PC-9 (cell line): ENCODE measurements around the gene ZMYND19. TPM values are rescaled to one million over a fixed set of nuclear protein-coding genes. Genes with fewer than 3 reads are reported as not detected.
"Not testable (repeated sequence)": the region's sequence is repeated elsewhere in the genome, so short reads cannot be mapped to it uniquely, and the experiment has no call there.

Source experiments
- BruUV-seq: library from RNA; stranded (reverse); fragments of 400-500 nt; replicated peaks from 2 replicates; lab custom pipeline; 2021; lab: Mats Ljungman, UMichigan
- CTCF ChIA-PET: fragments of 300-600 bp; sonication (Branson Sonifier 250); formaldehyde crosslinking; loops from one replicate; lab custom pipeline; 2022; ENCODE audit warnings: antibody characterized with exemption; lab: Charles Lee
- POLR2A ChIA-PET: fragments of 300-600 bp; sonication (Branson Sonifier 250); formaldehyde crosslinking; loops from one replicate; lab custom pipeline; 2022; ENCODE audit warnings: antibody characterized with exemption; ENCODE audit not compliant: unreplicated experiment; lab: Charles Lee
- DNase-seq, 2 experiments: peaks; one replicate each; pipeline versions ENCODE4 v3.0.0 to v3.0.0-alpha.2; 2015 to 2022; ENCODE audit warnings: mixed read lengths in 1 of 2
- H2AFZ ChIP-seq: fragments of 200-600 bp; sonication (generic); 2 replicates; pipeline ENCODE4 v1.8.1; 2017; ENCODE audit warnings: antibody characterized with exemption
- H3F3A ChIP-seq: fragments of 200-600 bp; sonication (generic); 2 replicates; pipeline ENCODE4 v1.8.1; 2017; ENCODE audit warnings: antibody characterized with exemption, mild to moderate bottlenecking, low read depth; ENCODE audit not compliant: insufficient read depth
- H3K27ac ChIP-seq: fragments of 200-600 bp; sonication (generic); 2 replicates; pipeline ENCODE4 v1.6.1; 2016; ENCODE audit warnings: mixed run types
- H3K27me3 ChIP-seq: fragments of 200-600 bp; sonication (generic); 2 replicates; pipeline ENCODE4 v1.6.1; 2016; ENCODE audit warnings: low read depth, mixed run types; ENCODE audit not compliant: insufficient read depth
- H3K36me3 ChIP-seq: fragments of 200-600 bp; sonication (generic); 2 replicates; pipeline ENCODE4 v1.6.1; 2016; ENCODE audit warnings: low read depth, mixed run types
- H3K4me1 ChIP-seq: fragments of 200-600 bp; sonication (generic); replicated peaks from 2 replicates; pipeline ENCODE4 v1.6.1; 2016; ENCODE audit warnings: mixed run types; ENCODE audit not compliant: insufficient read depth
- H3K4me2 ChIP-seq: fragments of 200-600 bp; sonication (generic); 2 replicates; pipeline ENCODE4 v1.6.1; 2017; ENCODE audit warnings: mixed run types
- H3K4me3 ChIP-seq: fragments of 200-600 bp; sonication (generic); 2 replicates; pipeline ENCODE4 v1.6.1; 2016; ENCODE audit warnings: mixed run types
- H3K79me2 ChIP-seq: fragments of 200-600 bp; sonication (generic); 2 replicates; pipeline ENCODE4 v1.6.1; 2017; ENCODE audit warnings: low read depth, mixed run types
- H3K9me2 ChIP-seq: fragments of 200-600 bp; sonication (generic); 2 replicates; pipeline ENCODE4 v1.8.1; 2017; ENCODE audit warnings: mild to moderate bottlenecking; ENCODE audit not compliant: insufficient read depth
- H3K9me3 ChIP-seq: fragments of 200-600 bp; sonication (generic); 2 replicates; pipeline ENCODE4 v1.8.1; 2016; ENCODE audit warnings: low read depth; ENCODE audit not compliant: insufficient read depth
- H4K20me1 ChIP-seq: fragments of 200-600 bp; sonication (generic); 2 replicates; pipeline ENCODE4 v1.8.1; 2017; ENCODE audit not compliant: insufficient read depth
- EZH2 ChIP-seq: fragments of 200-600 bp; sonication (generic); IDR thresholded peaks from 2 replicates; pipeline ENCODE4 v1.8.0; 2017; ENCODE audit warnings: antibody characterized with exemption, low read depth
- intact Hi-C: fragments of 100-400 bp; cut with micrococcal nuclease; formaldehyde crosslinking; loops from one replicate; pipeline ENCODE4 v1.10.0; 2022; ENCODE audit not compliant: unreplicated experiment
- total RNA-seq: library from RNA; stranded (reverse); gene quantifications from 2 replicates; pipeline ENCODE4 v1.2.3, GENCODE V29; 2021
- TF ChIP-seq, protein P1 (sequence below): fragments of 200-600 bp; sonication (generic); conservative IDR thresholded peaks from 2 replicates; pipeline ENCODE4 v1.6.1; 2017; ENCODE audit warnings: mixed run types, antibody characterized with exemption, mild to moderate bottlenecking, moderate library complexity

The ZMYND19 gene
- total RNA-seq, 1 experiment from 2014 or later = 47.7 TPM

DNA sequence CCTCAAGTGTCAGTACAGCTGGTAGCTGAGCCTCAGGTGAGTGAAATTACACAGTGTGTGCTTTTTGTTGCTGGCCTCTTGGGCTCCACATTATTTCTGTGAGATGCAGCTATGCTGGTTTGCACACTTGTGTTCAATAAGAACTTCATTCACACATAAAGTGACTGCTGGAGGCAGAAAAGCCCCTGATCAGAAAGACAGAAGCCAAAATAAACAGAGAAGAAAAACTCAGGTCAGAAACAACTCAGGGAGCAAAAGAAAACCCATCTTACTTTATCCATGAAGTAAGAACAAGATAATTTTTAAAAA lies 55.2 kb downstream of the ZMYND19 start:
- no peak for TF ChIP-seq EZH2
- TF ChIP-seq, protein P1, sequence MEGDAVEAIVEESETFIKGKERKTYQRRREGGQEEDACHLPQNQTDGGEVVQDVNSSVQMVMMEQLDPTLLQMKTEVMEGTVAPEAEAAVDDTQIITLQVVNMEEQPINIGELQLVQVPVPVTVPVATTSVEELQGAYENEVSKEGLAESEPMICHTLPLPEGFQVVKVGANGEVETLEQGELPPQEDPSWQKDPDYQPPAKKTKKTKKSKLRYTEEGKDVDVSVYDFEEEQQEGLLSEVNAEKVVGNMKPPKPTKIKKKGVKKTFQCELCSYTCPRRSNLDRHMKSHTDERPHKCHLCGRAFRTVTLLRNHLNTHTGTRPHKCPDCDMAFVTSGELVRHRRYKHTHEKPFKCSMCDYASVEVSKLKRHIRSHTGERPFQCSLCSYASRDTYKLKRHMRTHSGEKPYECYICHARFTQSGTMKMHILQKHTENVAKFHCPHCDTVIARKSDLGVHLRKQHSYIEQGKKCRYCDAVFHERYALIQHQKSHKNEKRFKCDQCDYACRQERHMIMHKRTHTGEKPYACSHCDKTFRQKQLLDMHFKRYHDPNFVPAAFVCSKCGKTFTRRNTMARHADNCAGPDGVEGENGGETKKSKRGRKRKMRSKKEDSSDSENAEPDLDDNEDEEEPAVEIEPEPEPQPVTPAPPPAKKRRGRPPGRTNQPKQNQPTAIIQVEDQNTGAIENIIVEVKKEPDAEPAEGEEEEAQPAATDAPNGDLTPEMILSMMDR = no peak

DNA sequence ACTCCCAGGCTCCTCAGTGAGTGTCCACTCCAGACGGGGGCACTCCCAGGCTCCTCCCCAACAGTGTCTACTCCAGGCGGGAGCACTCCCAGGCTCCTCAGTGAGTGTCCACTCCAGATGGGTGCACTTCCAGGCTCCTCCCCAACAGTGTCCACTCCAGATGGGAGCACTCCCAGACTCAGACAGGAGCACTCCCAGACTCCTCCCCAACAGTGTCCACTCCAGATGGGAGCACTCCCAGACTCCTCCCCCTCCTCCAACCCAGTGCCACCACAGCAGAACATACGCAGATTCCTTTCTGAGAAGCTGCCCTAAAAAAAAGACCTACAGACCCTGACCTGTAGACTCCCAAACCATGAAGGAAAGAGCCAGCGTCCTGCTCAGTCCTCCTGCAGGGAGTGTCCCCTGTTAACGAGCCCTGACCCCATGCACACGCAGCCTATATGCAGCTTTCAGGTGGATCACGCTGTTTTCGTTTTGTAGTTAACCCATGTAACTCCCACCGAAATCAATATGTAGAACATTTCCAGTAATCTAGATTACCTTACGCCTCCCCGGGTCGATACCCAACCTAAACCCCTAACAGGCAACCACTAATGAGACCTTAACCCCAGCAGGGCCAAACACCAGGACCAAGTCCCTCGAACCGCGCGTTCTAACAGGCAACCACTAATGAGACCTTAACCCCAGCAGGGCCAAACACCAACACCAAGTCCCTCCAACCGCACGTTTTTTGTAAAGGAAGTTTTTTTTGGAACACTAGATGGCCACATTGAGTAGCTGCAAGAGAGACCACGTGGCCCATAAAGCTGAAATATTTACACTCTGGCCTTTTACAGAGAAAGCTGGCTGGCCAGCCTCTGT lies 55.8 kb downstream of the ZMYND19 start:
- CTCF ChIA-PET = interaction anchor here (0.6 to 1.0 kb wide), 7 partner anchors 21 to 467 kb away, joined by 3 to 5 read pairs (median 4); partner anchors contain the start of gene MAN1B1
- POLR2A ChIA-PET = interaction anchor here (0.5 to 0.8 kb wide), 4 partner anchors 61 to 1425 kb away, joined by 3 to 5 read pairs (median 4); partner anchors contain the start of gene ENTPD8
- no peaks in the 10 kb centered on the region for H3K36me3 ChIP-seq
- H4K20me1 ChIP-seq = no peaks in the 10 kb centered on the region
- peaks cover 4% of the 10 kb centered on the region; the same call in 1 of the 2 replicates for H3F3A ChIP-seq
- H3K4me2 ChIP-seq = 0 out of 2 replicates have a peak overlapping the region, but pooled peaks have one; percentile 26
- H3K79me2 ChIP-seq = no peaks in the 10 kb centered on the region
- no peaks in the 10 kb centered on the region for H3K9me2 ChIP-seq
- TF ChIP-seq, protein P1 = peak; percentile 65; the same call in 1 of the 2 replicates
- no peak for TF ChIP-seq EZH2
- no TSS peak for BruUV-seq
- DNase-seq = peak; percentile 44 to 51
- intact Hi-C loops = no loop called here
- peaks cover 4% of the 10 kb centered on the region for H3K4me1 ChIP-seq
- H3K9me3 ChIP-seq = no peaks in the 10 kb centered on the region
- H3K4me3 ChIP-seq = no peak overlapping the region
- peak overlapping the region; percentile 72; the same call in 1 of the 2 replicates for H2AFZ ChIP-seq
- no peaks in the 10 kb centered on the region for H3K27me3 ChIP-seq
- no peak overlapping the region for H3K27ac ChIP-seq

More for the DNA sequence above, 55.2 kb downstream of the ZMYND19 start:
- POLR2A ChIA-PET = interaction anchor here (0.5 to 0.8 kb wide), 4 partner anchors 62 to 1426 kb away, joined by 3 to 5 read pairs (median 4); partner anchors contain the start of gene ENTPD8
- CTCF ChIA-PET = interaction anchor here (0.6 to 1.0 kb wide), 8 partner anchors 21 to 748 kb away, joined by 3 to 5 read pairs (median 4); partner anchors contain the start of gene MAN1B1
- no peaks in the 10 kb centered on the region for H3K79me2 ChIP-seq
- H3K4me2 ChIP-seq = no peak overlapping the region
- DNase-seq = no peak
- intact Hi-C loops = no loop called here
- H3K27ac ChIP-seq = no peak overlapping the region
- H3K36me3 ChIP-seq = no peaks in the 10 kb centered on the region
- BruUV-seq = no TSS peak
- H3F3A ChIP-seq = peaks cover 4% of the 10 kb centered on the region; the same call in 1 of the 2 replicates
- H3K27me3 ChIP-seq = no peaks in the 10 kb centered on the region
- no peak overlapping the region for H3K4me3 ChIP-seq
- H3K9me2 ChIP-seq = no peaks in the 10 kb centered on the region
- H2AFZ ChIP-seq = peak overlapping the region; percentile 72; the same call in 1 of the 2 replicates
- H3K4me1 ChIP-seq = peaks cover 4% of the 10 kb centered on the region
- H3K9me3 ChIP-seq = no peaks in the 10 kb centered on the region
- no peaks in the 10 kb centered on the region for H4K20me1 ChIP-seq

DNA sequence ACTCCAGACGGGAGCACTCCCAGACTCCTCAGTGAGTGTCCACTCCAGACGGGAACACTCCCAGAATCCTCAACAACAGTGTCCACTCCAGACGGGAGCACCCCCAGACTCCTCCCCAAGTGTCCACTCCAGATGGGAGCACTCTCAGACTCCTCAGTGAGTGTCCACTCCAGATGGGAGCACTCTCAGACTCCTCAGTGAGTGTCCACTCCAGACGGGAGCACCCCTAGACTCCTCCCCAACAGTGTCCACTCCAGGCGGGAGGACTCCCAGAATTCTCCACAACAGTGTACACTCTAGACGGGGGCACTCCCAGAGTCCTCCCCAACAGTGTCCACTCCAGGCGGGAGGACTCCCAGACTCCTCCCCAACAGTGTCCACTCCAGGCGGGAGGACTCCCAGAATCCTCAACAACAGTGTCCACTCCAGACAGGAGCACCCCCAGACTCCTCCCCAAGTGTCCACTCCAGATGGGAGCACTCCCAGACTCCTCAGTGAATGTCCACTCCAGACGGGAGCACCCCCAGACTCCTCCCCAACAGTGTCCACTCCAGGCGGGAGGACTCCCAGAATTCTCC lies 57.3 kb downstream of the ZMYND19 start:
- H3K4me1 ChIP-seq, BruUV-seq, intact Hi-C loops, POLR2A ChIA-PET, H3K9me3 ChIP-seq, H3K36me3 ChIP-seq, H4K20me1 ChIP-seq, DNase-seq, H3K4me2 ChIP-seq, H3K79me2 ChIP-seq, H3K4me3 ChIP-seq, H3F3A ChIP-seq, H3K27me3 ChIP-seq, H3K9me2 ChIP-seq, H2AFZ ChIP-seq, H3K27ac ChIP-seq, CTCF ChIA-PET: not testable (repeated sequence)

Other genes starting within 250 kb of the ZMYND19 start
- 23.7 and 38.5 TPM in 2 replicates for gene EXD3, start 167.3 kb downstream of the ZMYND19 start, total RNA-seq
- 10.5 and 22.8 TPM in 2 replicates for gene NOXA1, start 167.1 kb downstream of the ZMYND19 start, total RNA-seq
- 5.4 and 5.9 TPM in 2 replicates for gene ENTPD8, start 149.2 kb downstream of the ZMYND19 start, total RNA-seq
- gene NSMF, start 131.2 kb downstream of the ZMYND19 start, total RNA-seq = 73.4 and 90.4 TPM in 2 replicates
- gene PNPLA7, start 40.1 kb downstream of the ZMYND19 start, total RNA-seq = 1.9 and 4.9 TPM in 2 replicates
- 54.5 and 87.7 TPM in 2 replicates for gene MRPL41, start 38.6 kb downstream of the ZMYND19 start, total RNA-seq
- 48.5 and 52.2 TPM in 2 replicates for gene DPH7, start 11.6 kb downstream of the ZMYND19 start, total RNA-seq
- gene ARRDC1, start 15.2 kb upstream of the ZMYND19 start, total RNA-seq = 116 and 127 TPM in 2 replicates
- 111 and 116 TPM in 2 replicates for gene EHMT1, start 28.5 kb upstream of the ZMYND19 start, total RNA-seq